Mesothelial cell of epicardium (in vitro differentiated cells): Measurements from ENCODE around the gene TLR10. TPM values are rescaled to one million over a fixed set of nuclear protein-coding genes. Genes with fewer than 3 reads are reported as not detected.

Source experiments
- DNase-seq, 2 experiments: peaks; one replicate each; pipeline ENCODE4 v3.0.0; 2021; ENCODE audit warnings: low spot score in 2 of 2; ENCODE audit not compliant: unreplicated experiment in 2 of 2
- H3K27ac Mint-ChIP-seq: 2 replicates; pipeline ENCODE4 v1.8.0; 2021; ENCODE audit warnings: mixed read lengths
- H3K27me3 Mint-ChIP-seq: 2 replicates; pipeline ENCODE4 v1.8.0; 2021; ENCODE audit warnings: low read depth, mixed read lengths
- H3K36me3 Mint-ChIP-seq: 2 replicates; pipeline ENCODE4 v1.8.0; 2021; ENCODE audit warnings: mixed read lengths
- H3K4me1 Mint-ChIP-seq: 2 replicates; pipeline ENCODE4 v1.8.0; 2021; ENCODE audit warnings: mixed read lengths
- H3K4me3 Mint-ChIP-seq: 2 replicates; pipeline ENCODE4 v1.8.0; 2021; ENCODE audit warnings: mild to moderate bottlenecking, moderate library complexity, mixed read lengths
- H3K9me3 Mint-ChIP-seq: 2 replicates; pipeline ENCODE4 v1.8.0; 2021; ENCODE audit warnings: mixed read lengths
- total RNA-seq: library from RNA; stranded (reverse); gene quantifications from 3 replicates; pipeline ENCODE4 v1.2.1, GENCODE V29; 2021
- TF ChIP-seq, protein P1 (sequence below): fragments of 200-600 bp; sonication (generic); IDR thresholded peaks from one replicate; pipeline ENCODE4 v1.5.0; 2021; ENCODE audit warnings: antibody characterized with exemption; ENCODE audit not compliant: unreplicated experiment

The TLR10 gene
- total RNA-seq, 1 donor from 2014 or later, result not detected

DNA sequence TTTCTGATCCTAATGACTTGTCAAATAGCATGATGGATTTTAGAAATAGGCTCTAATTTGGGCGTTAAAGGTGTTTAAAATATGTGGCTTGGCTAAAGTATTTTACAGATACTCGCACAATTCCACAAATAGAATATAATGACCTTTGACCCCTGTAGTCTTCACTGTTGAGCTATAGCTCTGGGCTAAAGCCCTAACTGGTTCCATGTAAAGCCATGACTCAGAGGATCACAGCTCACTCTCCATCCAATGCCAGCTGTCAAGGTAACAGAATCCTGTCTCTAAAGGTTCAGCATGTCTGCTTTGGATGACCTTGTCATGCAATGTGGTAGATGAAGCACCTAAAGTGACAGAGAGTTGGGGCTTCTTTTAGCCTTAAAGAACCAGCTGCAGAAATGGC lies 42.5 kb downstream of the TLR10 start:
- Mint-ChIP-seq H3K36me3 (no peaks in the 10 kb centered on the region), H3K27me3 (no peaks in the 10 kb centered on the region), H3K4me3 (no peak overlapping the region), H3K9me3 (no peaks in the 10 kb centered on the region), H3K4me1 (peaks cover 12% of the 10 kb centered on the region), H3K27ac (no peak overlapping the region)
- DNase-seq, result no peak
- TF ChIP-seq, protein P1, sequence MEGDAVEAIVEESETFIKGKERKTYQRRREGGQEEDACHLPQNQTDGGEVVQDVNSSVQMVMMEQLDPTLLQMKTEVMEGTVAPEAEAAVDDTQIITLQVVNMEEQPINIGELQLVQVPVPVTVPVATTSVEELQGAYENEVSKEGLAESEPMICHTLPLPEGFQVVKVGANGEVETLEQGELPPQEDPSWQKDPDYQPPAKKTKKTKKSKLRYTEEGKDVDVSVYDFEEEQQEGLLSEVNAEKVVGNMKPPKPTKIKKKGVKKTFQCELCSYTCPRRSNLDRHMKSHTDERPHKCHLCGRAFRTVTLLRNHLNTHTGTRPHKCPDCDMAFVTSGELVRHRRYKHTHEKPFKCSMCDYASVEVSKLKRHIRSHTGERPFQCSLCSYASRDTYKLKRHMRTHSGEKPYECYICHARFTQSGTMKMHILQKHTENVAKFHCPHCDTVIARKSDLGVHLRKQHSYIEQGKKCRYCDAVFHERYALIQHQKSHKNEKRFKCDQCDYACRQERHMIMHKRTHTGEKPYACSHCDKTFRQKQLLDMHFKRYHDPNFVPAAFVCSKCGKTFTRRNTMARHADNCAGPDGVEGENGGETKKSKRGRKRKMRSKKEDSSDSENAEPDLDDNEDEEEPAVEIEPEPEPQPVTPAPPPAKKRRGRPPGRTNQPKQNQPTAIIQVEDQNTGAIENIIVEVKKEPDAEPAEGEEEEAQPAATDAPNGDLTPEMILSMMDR, result no peak

DNA sequence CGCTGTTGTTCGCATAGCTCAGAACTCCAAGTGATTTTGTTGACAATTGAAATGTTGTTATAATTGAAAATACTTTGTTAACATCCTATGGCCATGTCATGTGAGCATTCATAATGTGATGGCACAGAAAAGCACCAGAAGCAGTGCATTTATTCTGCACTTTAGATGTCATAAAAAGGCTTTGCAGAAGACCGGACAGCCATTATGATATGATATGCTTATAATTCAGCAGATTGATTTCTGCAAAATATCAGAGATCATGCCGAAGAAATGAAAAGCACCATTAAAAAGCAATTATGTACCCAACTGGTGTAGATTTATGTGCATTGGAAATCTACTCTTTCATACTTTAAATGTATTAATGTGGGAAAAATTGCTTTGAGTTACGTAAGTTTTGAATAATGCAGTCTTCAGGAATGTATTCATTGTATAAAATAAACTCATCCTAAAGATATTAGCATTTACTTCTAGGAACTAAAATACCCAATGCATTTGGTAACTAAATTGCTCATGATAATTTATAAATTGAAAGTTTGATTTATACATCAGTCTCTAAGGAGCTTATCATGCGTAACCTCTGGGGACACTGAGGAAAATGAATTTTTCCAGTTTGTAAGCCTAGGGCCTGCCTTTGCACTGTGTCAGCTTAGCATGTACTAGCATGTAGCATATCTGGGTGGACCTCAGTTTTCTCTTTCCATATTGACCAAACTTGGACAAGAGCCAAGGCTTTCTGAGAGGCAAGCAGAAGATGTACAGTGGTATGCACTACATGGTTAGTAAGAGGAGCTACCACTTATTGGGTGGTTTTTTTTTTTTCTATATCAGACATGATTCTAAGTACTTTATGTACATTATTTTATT lies 43.6 kb downstream of the TLR10 start:
- no peak overlapping the region for H3K27ac Mint-ChIP-seq
- H3K27me3 Mint-ChIP-seq, result no peaks in the 10 kb centered on the region
- H3K4me1 Mint-ChIP-seq, result peaks cover 12% of the 10 kb centered on the region
- DNase-seq, result no peak
- no peaks in the 10 kb centered on the region for H3K36me3 Mint-ChIP-seq
- H3K4me3 Mint-ChIP-seq, result no peak overlapping the region
- H3K9me3 Mint-ChIP-seq, result no peaks in the 10 kb centered on the region
- TF ChIP-seq, protein P1, result no peak

DNA sequence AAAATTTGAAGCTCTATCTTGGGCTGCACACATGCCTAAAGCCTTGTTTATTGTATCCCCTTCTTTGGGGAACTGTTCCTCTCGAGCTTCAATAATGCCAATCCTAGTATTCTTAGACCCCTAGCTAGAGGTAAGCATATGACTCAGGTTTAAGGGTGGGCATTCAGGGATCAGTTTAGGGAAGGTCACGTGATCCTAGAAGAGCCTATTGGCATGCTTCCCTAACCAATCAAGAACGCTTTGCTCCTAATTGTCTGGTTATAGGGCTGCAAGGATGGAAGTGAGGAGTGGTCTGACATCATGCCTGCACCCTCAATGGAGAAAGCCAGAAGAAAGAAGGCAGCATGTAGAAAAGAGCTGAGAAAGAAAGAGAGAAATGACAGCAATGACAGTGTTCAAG lies 46.9 kb downstream of the TLR10 start:
- no peak overlapping the region for H3K27ac Mint-ChIP-seq
- peaks cover 11% of the 10 kb centered on the region for H3K4me1 Mint-ChIP-seq

DNA sequence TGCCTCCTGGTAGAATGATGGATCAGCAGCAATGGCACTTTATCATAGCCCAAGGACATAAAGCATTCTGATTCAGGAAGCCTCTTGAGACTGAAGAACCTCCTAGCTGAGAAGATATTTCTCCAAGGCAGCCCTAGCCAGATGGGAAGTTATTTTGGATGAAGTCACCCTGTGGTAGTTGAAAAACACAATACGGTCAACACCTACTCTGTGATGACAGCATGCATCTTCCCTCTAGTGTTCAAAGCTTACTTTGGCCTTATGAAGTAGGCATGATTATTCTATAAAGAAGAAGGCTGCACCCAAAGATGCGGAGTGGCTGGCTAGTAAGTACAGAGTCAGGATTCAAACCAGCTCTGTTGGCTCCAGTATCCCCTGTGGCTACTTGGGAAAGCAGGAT lies 47.9 kb downstream of the TLR10 start:
- peaks cover 6% of the 10 kb centered on the region for H3K9me3 Mint-ChIP-seq
- H3K4me1 Mint-ChIP-seq, result peaks cover 11% of the 10 kb centered on the region
- H3K27ac Mint-ChIP-seq, result no peak overlapping the region
- no peaks in the 10 kb centered on the region for H3K36me3 Mint-ChIP-seq
- DNase-seq, result no peak
- no peaks in the 10 kb centered on the region for H3K27me3 Mint-ChIP-seq
- no peak overlapping the region for H3K4me3 Mint-ChIP-seq
- TF ChIP-seq, protein P1, result no peak

More for the DNA sequence above, 46.9 kb downstream of the TLR10 start:
- no peaks in the 10 kb centered on the region for H3K36me3 Mint-ChIP-seq
- no peak overlapping the region for H3K4me3 Mint-ChIP-seq
- H3K9me3 Mint-ChIP-seq, result peaks cover 6% of the 10 kb centered on the region
- TF ChIP-seq, protein P1, result no peak
- no peaks in the 10 kb centered on the region for H3K27me3 Mint-ChIP-seq
- DNase-seq, result no peak

DNA sequence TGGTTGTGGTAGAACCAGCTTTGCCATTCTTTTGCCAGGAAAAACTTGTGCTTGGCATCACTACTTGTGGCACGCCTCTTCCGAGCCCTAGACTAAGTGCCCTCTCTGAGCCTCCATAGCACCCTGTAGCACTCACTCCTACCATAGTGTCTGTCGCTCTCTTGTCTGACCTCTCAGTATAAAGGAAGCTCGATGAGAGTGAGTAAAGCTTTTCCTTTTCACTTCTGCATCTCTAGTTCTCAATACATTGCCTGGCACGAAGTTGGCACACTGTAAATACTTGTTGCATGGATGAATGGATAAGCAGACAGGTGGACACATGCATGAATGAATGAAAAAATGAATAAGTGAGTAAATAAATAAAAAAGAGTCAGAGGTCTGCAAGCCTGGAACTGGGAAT lies 48.3 kb downstream of the TLR10 start:
- no peaks in the 10 kb centered on the region for H3K27me3 Mint-ChIP-seq
- no peaks in the 10 kb centered on the region for H3K36me3 Mint-ChIP-seq
- no peak overlapping the region for H3K27ac Mint-ChIP-seq
- H3K4me3 Mint-ChIP-seq, result no peak overlapping the region
- TF ChIP-seq, protein P1, result no peak
- no peak for DNase-seq
- H3K9me3 Mint-ChIP-seq, result peaks cover 6% of the 10 kb centered on the region
- H3K4me1 Mint-ChIP-seq, result peaks cover 8% of the 10 kb centered on the region
